HG03565 (cell line): ENCODE measurements around the gene PTGER1.

Experiments used
- ATAC-seq: cut with Tn5 transposase; IDR thresholded peaks from one replicate; pipeline ENCODE4 v1.9.1; 2021; ENCODE audit warnings: mild to moderate bottlenecking, moderate library complexity; ENCODE audit not compliant: unreplicated experiment

PTGER1 gene

DNA sequence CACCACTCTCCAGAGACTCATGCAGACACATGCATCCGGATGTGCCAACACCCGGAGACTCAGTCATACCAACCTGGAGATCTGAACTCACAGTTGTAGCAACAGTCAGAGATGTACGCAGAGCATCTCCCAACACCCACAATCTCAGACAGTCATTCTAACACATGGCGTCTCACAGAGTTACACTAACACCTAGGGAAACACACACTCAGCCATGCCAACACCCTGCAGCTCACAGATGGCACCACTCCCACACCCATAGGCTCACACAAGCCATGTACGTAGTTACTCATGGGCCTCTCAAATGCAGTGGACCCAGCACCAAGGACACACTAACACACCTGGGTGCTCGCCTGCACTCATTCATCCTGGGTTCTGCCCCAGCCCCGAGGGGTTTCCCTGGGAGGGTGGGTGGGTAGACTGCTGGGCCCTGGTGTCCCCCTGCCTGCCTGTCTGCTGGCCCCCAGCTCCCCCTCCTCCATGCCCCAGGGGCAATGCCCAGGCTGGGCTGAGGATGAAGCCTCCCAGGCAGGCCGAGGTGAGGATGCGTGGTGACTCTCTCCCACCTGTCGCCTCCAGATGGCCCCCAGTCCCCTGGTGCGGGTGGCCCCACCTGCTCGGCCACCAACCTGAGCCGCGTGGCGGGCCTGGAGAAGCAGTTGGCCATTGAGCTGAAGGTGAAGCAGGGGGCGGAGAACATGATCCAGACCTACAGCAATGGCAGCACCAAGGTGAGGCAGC is 32.1 kb downstream of the PTGER1 start:
- ATAC-seq = no peak

DNA sequence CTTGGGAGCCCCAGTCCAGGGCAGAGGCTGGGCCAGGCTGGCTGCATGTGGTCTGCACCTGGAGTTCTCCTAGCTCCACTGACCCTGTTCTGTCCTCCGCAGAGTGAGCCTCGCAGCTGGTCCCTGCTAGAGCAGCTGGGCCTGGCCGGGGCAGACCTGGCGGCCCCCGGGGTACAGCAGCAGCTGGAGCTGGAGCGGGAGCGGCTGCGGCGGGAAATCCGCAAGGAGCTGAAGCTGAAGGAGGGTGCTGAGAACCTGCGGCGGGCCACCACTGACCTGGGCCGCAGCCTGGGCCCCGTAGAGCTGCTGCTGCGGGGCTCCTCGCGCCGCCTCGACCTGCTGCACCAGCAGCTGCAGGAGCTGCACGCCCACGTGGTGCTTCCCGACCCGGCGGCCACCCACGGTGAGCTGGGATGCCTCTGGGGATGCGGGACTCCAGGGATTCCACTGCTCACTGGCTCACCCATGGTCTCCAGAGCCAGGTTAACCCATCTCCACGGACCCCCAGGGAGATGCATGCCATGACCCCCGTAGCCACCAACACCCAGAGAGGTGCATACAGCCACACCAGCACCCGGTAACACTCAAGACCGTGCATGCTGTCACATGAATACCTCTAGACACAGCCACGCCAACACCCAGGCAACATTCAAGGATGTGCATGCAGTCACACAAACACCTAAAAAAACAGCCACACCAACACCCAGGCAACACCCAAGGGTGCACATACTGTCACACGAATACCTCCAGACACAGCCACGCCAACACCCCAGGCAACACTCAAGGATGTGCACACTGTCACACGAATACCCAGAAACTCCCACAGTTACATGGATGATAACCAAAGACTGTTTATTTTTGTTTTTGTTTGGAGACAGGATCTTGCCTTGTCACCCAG is 33.9 kb downstream of the PTGER1 start:
- no peak for ATAC-seq

DNA sequence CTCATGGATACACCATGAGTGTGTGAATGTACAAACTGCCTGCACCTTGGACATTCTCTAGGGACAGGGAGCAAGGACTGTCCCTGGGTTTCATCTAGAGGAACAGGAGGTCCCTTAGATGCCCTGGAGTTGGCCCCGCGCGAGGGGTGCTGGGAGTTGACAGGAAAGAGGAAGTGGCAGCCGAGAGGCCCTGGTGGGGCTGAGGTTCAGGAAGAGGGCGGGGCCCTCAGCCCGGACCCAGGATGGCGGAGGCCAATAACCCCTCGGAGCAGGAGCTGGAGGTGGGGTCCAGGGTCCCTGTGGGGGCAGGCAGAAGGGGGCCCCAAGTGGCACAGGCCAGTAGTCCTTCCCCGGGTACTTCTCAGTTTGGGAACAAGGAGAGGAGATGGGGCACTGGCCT is 35.1 kb downstream of the PTGER1 start:
- ATAC-seq = peak; percentile 60

DNA sequence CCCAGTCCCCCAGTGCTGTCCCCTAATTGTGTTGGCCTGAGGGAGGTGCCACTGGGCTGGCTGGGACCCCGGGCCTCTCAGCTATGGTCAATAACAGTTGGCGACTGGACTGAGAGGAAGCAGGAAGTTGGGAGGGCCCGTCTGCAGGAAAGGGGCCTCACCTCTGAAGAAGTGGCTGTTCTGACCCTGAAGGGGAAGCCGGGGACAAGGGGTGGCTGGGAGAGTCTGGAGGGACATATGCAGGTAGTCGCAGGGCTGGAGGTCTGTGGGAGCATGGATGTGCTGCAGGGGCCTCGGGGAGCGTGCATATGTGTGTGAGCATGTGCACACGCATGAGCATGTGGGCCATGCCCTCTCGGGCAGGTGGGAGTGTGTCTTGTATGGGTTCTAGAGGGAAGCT is 36.1 kb downstream of the PTGER1 start:
- no peak for ATAC-seq

DNA sequence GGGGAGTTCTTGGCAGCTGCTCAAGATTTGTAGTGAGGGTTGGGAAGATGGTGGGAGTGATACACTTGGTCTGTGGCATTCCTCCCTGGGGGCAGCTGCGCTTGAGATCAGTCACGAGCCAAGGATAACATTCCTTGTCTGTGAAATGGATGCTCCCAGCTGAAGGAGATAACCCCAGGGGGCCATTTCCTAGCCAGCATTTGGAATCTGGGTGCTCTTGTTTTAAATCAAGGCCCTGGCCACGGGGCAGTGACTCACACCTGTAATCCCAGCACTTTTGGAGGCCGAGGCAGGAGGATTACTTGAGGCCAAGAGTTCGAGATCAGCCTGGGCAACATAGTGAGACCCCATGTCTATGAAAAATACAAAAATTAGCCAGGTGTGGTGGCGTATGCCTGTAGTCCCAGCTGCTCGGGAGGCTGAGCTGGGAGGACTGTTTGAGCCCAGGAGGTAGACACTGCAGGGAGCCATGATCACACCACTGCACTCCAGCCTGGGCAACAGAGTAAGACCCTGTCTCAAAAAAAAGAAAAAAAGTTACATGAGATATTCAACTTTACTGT is 37.5 kb downstream of the PTGER1 start:
- ATAC-seq = no peak

DNA sequence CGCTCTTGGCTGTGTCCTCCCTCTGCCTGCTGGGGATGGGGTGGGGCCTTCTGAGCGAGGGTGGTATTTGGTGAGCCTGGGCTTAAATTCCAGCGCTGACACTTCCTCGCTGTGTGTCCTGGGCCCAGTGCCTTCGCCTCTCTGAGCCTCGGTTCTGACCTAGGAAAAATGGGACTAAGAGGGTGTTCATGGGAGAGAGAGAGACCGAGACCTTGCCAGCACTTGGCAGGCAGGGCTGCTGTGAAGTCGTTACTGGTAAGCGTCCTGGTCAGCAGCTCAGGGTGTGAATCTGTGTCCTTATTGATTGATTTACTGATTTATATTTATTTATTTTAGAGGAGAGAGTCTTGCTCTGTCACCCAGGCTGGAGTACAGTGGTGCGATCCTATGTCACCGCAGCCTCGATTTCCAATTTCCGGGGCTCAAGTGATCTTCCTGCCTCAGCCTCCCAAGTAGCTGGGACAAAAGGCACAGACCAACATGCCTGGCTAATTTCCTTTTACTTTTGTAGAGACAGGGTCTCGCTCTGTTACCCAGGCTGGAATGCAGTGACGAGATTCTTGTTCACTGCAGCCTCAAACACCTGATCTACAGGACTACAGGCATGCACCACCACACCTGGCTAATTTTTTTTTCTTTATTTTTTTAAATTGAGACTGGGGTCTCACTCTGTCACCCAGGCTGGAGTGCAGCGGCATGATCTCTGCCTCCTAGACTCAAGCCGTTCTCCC is 39.7 kb downstream of the PTGER1 start:
- no peak for ATAC-seq

DNA sequence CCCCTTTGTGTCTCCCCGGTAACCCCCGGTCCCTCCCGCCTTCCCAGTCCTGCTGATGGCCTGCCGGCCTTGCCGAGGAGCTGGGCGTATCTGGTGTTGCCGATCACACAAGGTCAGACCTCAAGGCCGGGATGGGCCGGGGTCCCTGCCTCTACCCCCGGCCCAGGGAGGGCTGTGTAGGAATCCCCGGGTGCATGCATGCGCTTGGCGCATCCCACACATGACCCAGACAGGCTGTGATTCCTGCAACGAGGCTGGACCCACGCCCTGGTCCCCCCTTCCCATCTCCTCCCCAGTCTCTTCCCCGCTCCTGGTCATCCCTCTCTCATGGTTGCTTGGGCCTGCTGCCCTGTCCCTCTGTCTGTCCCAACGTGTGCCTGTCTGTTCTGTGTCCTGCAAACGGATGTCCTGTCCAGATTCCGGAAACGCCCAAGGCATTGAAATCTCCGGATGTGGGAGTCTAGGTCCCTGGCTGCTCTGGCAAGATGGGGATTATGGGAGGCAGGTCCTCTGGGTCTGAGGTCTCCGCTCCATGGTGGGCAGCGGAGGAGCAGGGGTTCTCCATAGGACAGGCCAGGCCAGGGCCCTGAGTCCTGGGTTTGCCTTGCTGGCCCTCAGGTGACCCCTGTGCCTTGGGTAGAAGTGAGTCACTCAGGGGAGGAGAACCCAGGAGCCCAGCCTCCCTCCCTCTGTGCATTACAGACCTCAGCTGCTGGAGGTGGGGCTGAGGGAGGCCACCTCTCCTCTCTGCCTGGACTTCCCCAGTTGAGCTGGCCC is 40.4 kb downstream of the PTGER1 start:
- ATAC-seq = no peak

DNA sequence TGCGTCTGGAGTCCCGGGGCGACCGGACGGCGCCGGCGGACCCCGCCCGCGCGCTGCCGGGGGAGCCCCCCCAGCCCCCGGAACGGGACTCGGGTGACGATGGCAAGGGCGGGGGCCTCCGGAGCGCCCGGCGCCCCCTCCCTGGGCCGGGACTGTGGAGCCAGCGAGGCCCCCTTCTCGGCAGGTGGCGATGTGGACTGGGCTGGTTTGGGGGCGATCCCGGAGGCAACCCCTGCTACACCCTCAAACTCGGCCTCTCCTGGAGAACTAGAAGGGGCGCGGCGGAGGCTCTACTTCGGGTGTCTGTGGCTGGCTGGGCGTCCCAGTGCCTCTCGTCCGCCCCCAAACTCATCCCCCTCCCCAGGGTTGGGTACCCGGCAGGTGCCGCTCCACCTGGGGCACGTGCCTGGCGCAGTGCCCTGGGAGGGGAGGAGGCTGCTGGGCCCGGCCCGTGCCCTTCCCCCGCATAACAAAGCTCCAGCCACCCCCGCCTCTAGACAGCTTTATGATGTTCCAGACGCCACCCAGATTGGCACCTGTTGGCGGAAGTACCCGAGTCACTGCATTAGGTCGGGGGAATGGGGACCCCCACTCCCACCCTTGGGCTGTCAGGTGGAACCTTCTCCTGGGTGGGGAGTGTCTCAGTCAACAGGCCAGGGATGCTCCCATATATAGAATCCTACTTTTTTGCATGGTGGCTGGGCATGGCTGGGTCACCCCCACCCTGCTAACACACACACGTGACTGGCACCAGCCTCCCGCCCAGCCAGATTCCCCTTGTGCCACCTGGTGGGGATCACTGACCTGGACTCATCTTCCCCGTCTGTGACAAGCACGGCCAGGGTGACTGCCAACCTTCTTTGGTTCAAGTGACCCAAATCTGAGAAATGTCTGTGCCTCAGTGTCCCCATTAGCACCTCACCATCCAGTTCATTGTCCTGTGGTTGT is 41.3 kb downstream of the PTGER1 start:
- ATAC-seq = no peak

DNA sequence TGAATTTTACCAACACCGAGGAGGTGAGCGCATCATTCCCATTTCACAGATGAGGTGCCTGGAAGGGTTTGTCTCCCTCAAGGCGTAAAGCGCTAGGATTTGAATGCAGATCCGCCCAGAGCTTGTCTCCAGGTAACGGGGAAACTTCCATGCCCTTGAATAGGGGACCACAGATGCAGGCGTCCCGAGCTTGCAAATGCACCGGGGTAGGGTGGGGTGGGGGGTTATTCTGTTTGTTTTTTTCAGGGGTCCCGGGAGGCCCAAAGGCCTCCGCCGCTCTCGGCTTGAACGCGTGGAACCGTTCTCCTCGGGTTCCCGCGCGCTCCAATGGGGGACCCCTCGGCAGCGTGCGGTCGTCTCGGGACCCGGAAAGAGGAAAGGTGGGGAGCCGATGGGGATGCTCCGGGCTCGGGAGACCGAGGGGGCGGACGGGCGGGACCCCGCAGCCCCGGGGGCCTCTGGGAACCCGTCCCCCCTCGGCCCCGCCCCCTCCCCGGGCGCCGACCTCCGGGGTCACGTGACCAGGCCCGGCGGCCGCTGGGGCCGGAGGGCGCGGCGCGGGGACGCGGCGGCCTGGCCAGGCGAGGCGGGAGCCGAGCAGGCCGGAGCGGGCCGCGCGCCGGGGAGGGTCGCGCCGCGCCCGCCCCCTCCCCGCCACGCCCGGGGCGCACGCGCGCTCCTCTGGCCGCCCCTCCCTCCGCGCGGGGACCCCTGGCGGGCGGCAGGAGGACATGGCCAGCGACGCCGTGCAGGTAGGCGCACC is 42.2 kb downstream of the PTGER1 start, which contains the start of gene PKN1:
Gene PKN1, plus strand, starts transcription at position 516 of the 763 bp plus-strand sequence. Its CDS starts 216 bp downstream, at position 732.
- ATAC-seq = no peak

DNA sequence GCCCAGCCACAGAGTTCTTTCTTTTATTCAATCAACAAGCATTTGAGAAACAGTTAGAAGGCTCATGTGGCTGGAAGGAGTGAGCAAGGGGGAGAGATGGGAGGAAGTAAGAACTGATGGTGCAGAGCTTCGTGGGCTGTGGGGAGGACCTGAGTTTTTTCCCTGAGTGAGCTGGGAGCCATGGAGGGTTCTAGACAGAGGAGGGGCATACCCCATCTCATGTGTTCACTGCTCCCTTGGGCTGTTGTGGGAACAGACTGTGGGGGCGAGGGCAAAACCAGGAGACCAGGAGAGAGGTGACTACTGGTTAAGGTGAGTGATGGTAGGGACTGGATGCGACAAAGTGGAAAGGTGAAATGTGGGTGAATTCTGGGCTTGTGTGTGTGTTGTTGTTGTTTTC is 44.4 kb downstream of the PTGER1 start:
- no peak for ATAC-seq

DNA sequence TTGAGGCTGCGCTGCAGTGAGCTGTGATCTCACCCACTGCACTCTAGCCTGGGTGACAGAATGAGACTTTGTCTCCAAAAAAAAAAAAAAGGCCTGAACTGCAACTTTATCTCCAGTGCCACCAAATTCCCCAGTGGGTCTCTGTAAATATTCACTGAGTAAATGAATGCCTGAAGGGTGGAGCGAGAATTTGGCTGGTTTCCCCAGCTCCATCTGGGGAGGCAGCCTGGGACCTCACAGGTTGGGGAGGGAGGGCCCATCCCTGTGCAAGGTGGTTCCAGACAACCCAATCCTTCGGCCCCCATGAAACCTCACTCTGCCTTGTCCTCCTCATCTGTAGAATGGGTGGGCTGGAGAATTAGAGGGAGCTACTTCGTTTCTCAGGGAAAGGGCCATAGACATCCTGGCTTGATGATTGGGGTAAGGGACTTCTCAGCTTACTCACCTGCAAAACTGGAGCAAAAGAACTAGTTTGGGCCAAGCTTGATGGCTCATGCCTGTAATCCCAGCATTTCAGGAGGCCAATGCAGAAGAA is 46.2 kb downstream of the PTGER1 start:
- ATAC-seq = no peak

DNA sequence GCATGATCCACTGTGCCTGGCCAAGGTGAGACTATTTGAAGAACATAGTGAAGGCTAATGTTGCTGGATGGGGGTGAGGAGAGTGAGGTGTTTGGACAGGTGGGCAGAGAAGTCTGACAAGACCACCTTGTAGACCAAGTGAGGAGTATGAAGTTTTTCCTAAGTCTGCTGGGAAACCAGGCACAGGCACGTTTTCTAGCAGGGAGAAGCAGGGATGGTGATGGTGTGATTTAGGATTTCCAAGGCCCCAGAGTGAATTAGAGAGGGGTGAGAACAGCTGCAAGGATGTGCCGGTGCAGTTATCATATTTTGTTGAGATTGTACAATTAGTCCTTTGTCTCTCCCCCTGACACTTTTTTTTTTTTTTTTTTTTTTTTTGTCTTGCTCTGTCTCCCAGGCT is 47.7 kb downstream of the PTGER1 start:
- ATAC-seq = no peak

DNA sequence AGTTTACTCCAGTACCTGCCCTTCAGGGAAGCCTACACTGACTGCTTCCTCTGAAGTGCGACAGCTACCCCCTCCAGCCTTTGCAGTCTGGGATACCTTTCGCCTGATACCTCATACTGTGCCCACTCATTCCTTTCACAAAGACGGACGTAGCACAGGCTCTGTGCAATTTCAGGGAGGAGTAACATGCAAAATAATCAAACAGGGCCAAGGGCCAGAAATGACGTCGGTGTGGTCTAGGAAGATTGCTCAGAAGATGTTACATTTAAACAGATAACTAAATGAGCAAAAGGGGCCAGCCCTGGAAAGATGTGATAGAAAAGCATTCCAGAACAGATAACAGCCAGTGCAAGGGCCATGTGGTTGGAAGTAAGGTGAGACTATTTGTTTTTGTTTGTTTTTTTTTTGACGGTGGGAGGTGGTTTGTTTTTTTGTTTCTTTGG is 49.4 kb downstream of the PTGER1 start:
- no peak for ATAC-seq
